ENCODE results near the gene CNNM2.
"Not testable (repeated sequence)": the region's sequence is repeated elsewhere in the genome, so short reads cannot be mapped to it uniquely, and the experiment has no call there.

DNA sequence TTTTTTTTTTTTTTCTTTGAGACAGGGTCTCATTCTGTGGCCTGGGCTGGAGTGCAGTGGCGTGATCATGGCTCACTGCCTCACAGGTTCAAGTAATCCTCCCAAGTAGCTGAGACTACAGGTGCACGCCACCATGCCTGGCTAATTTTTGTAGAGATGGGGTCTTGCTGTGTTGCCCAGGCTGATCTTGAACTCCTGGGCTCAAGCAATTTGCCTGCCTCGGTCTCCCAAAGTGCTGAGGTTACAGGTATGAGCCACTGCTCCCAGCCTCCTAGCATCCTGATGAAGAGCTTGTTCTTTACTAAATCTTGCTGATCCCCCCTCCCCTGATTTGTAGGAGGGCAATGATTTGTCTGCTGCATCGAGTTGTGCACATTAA, 149.0 kb downstream of the CNNM2 start:
- TF ChIP-seq POLR2AphosphoS5, EP300, POLR2A (IDR thresholded peaks at IDR 0.05): not testable (repeated sequence)
- TF ChIP-seq, protein P1, sequence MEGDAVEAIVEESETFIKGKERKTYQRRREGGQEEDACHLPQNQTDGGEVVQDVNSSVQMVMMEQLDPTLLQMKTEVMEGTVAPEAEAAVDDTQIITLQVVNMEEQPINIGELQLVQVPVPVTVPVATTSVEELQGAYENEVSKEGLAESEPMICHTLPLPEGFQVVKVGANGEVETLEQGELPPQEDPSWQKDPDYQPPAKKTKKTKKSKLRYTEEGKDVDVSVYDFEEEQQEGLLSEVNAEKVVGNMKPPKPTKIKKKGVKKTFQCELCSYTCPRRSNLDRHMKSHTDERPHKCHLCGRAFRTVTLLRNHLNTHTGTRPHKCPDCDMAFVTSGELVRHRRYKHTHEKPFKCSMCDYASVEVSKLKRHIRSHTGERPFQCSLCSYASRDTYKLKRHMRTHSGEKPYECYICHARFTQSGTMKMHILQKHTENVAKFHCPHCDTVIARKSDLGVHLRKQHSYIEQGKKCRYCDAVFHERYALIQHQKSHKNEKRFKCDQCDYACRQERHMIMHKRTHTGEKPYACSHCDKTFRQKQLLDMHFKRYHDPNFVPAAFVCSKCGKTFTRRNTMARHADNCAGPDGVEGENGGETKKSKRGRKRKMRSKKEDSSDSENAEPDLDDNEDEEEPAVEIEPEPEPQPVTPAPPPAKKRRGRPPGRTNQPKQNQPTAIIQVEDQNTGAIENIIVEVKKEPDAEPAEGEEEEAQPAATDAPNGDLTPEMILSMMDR (IDR thresholded peaks at IDR 0.05): not testable (repeated sequence)
